ENCODE results near the gene KIF7. TPM values are rescaled to one million over a fixed set of nuclear protein-coding genes. Genes with fewer than 3 reads are reported as not detected.

The KIF7 gene
- total and polyA plus RNA-seq, 10 of the 15 experiments (the other 5 are each of a cell fraction or from before 2014, with no cell fraction given): 0.01 to 0.36 (median 0.10) TPM; not detected in 2

- Histone ChIP-seq H3K27ac (ENCODE audit: control insufficient read depth, insufficient read depth) (no peak overlapping the region), H4K20me1 (ENCODE audit: control insufficient read depth, insufficient read depth) (no peaks in the 10 kb centered on the region), H3K36me3 (ENCODE audit: control insufficient read depth in 2 of 2, insufficient read depth in 2 of 2, low read length in 1 of 2) (peaks cover 19 to 39% of the 10 kb centered on the region in 2 experiments), H3K9ac (ENCODE audit: control insufficient read depth, insufficient read depth, low read length) (no peak overlapping the region), H3K9me3 (replicated peaks; ENCODE audit: control insufficient read depth, insufficient read depth, low read length) (no peaks in the 10 kb centered on the region), H3K4me3 (no peak overlapping the region), H2AFZ (ENCODE audit: control insufficient read depth, low read depth, low read length) (no peak overlapping the region), H3K4me2 (ENCODE audit: control insufficient read depth, insufficient read depth) (no peak overlapping the region), H3K79me2 (ENCODE audit: control insufficient read depth, insufficient read depth, low read length) (no peaks in the 10 kb centered on the region), H3K27me3 (replicated peaks in 1 of 2; ENCODE audit: control insufficient read depth in 2 of 2, insufficient read depth in 2 of 2, low read length in 1 of 2) (no peaks in the 10 kb centered on the region), H3K4me1 (ENCODE audit: control insufficient read depth, insufficient read depth, low read length) (no peaks in the 10 kb centered on the region)
- ATAC-seq: no peak
- POLR2A ChIA-PET: no interaction called here
- 100% methylated on average over 1 of the region's 1 CpG for WGBS (ENCODE audit: insufficient coverage, insufficient replicate concordance, low lambda C conversion rate, missing lambda C conversion rate)
- no TSS peak for BruUV-seq (replicated peaks)
- SMC1A ChIA-PET (ENCODE audit: uncharacterized antibody, unreplicated experiment): no interaction called here
- RAD21 ChIA-PET (ENCODE audit: unreplicated experiment): no interaction called here
- DNase-seq (ENCODE audit: low read depth, low spot score): no peak
- in situ Hi-C loops (cut with MboI) (no loop called here), intact Hi-C loops (cut with micrococcal nuclease; ENCODE audit: unreplicated experiment) (no loop called here)
- CTCF ChIA-PET: no interaction called here
- no peak for TF ChIP-seq NR2F1 (conservative IDR thresholded peaks at IDR 0.05)
- no peak for TF ChIP-seq ZNF687 (IDR thresholded peaks at IDR 0.05)
- no peak for FAIRE-seq
Observed at GRCh38 chr15:89623165-89623564, 32.1 kb downstream of the KIF7 start.

- intact Hi-C loops (cut with micrococcal nuclease; ENCODE audit: unreplicated experiment) (no loop called here), in situ Hi-C loops (cut with MboI) (no loop called here)
- no TSS peak for BruUV-seq (replicated peaks)
- ChIA-PET SMC1A (ENCODE audit: uncharacterized antibody, unreplicated experiment) (no interaction called here), POLR2A (no interaction called here), CTCF (no interaction called here), RAD21 (ENCODE audit: unreplicated experiment) (no interaction called here)
- Histone ChIP-seq H3K79me2 (ENCODE audit: control insufficient read depth, insufficient read depth, low read length) (no peaks in the 10 kb centered on the region), H3K27ac (ENCODE audit: control insufficient read depth, insufficient read depth) (no peak overlapping the region), H3K36me3 (ENCODE audit: control insufficient read depth in 2 of 2, insufficient read depth in 2 of 2, low read length in 1 of 2) (peaks cover 22 to 34% of the 10 kb centered on the region in 2 experiments), H3K4me1 (ENCODE audit: control insufficient read depth, insufficient read depth, low read length) (no peaks in the 10 kb centered on the region), H3K9me3 (replicated peaks; ENCODE audit: control insufficient read depth, insufficient read depth, low read length) (no peaks in the 10 kb centered on the region), H2AFZ (ENCODE audit: control insufficient read depth, low read depth, low read length) (no peak overlapping the region), H3K4me2 (ENCODE audit: control insufficient read depth, insufficient read depth) (no peak overlapping the region), H3K4me3 (no peak overlapping the region), H3K27me3 (replicated peaks in 1 of 2; ENCODE audit: control insufficient read depth in 2 of 2, insufficient read depth in 2 of 2, low read length in 1 of 2) (no peaks in the 10 kb centered on the region), H3K9ac (ENCODE audit: control insufficient read depth, insufficient read depth, low read length) (no peak overlapping the region), H4K20me1 (ENCODE audit: control insufficient read depth, insufficient read depth) (no peaks in the 10 kb centered on the region)
- WGBS (ENCODE audit: insufficient coverage, insufficient replicate concordance, low lambda C conversion rate, missing lambda C conversion rate): 86% methylated on average over 4 of the region's 4 CpGs
- DNase-seq (ENCODE audit: low read depth, low spot score): no peak
- no peak for ATAC-seq
- no peak for FAIRE-seq
- no peak for TF ChIP-seq PRDM15 (CRISPR knock-in tag; IDR thresholded peaks at IDR 0.05)
- no peak for TF ChIP-seq EP300 (IDR thresholded peaks at IDR 0.05; ENCODE audit: borderline replicate concordance in 1 of 2, control insufficient read depth in 1 of 2, low read depth in 2 of 2, low read length in 2 of 2)
- no peak for TF ChIP-seq SP1 (IDR thresholded peaks at IDR 0.05; ENCODE audit: low read depth, low read length)
- TF ChIP-seq CBX5 (IDR thresholded peaks at IDR 0.05; ENCODE audit: low read depth): no peak
- no peak for TF ChIP-seq HDAC2 (IDR thresholded peaks at IDR 0.05)
- TF ChIP-seq, protein P1, sequence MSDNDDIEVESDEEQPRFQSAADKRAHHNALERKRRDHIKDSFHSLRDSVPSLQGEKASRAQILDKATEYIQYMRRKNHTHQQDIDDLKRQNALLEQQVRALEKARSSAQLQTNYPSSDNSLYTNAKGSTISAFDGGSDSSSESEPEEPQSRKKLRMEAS (IDR thresholded peaks at IDR 0.05; ENCODE audit: low read depth, low read length): no peak
Observed at GRCh38 chr15:89621547-89621946, 33.7 kb downstream of the KIF7 start.

Data from GM12878 (cell line).